Endothelial cell of umbilical vein (primary cell): ENCODE results near the gene C17orf113. TPM values are rescaled to one million over a fixed set of nuclear protein-coding genes. Genes with fewer than 3 reads are reported as not detected.

Source experiments
- BruUV-seq: library from RNA; stranded (reverse); fragments of 400-500 nt; replicated peaks from 2 replicates; lab custom pipeline; 2021; lab: Mats Ljungman, UMichigan
- CTCF ChIA-PET: fragments of 300-600, 350-600 bp; sonication (Branson Sonifier 250); formaldehyde crosslinking; loops from one replicate; lab custom pipeline; 2021; ENCODE audit warnings: antibody characterized with exemption, inconsistent platforms; lab: Charles Lee
- POLR2A ChIA-PET: fragments of 300-600, 350-600 bp; sonication (Branson Sonifier 250); formaldehyde crosslinking; loops from one replicate; lab custom pipeline; 2021; ENCODE audit warnings: antibody characterized with exemption, inconsistent platforms; lab: Charles Lee
- DNase-seq: peaks from one replicate; pipeline ENCODE4 v3.0.0-alpha.2; 2011; ENCODE audit warnings: low read depth, low spot score
- FAIRE-seq: peaks from 2 replicates; lab custom pipeline; 2011; peaks lifted over from hg19 to GRCh38; lab: Jason Lieb, UNC
- H2AFZ ChIP-seq: 2 replicates; pipeline ENCODE4 v1.6.0; 2012; ENCODE audit warnings: low read depth, low read length, control low read depth, inconsistent platforms
- H3K27ac ChIP-seq: 2 replicates; pipeline ENCODE4 v1.5.1; 2011; ENCODE audit warnings: low read depth, mild to moderate bottlenecking, control low read depth, low read length, moderate library complexity; ENCODE audit not compliant: insufficient read depth
- H3K27me3 ChIP-seq, 2 experiments: 2 replicates each; pipeline versions ENCODE4 v1.6.0 to v1.6.1; 2011; ENCODE audit warnings: low read length in 2 of 2, mixed read lengths in 1 of 2; ENCODE audit not compliant: control insufficient read depth in 2 of 2, insufficient read depth in 2 of 2
- H3K36me3 ChIP-seq, 2 experiments: 2 replicates in 1 of 2; 3 replicates in 1 of 2; pipeline ENCODE4 v1.5.1; 2011; ENCODE audit warnings: low read length in 2 of 2, mild to moderate bottlenecking in 1 of 2, moderate library complexity in 1 of 2; ENCODE audit not compliant: control insufficient read depth in 2 of 2, insufficient read depth in 2 of 2; ENCODE audit errors: extremely low read depth in 1 of 2
- H3K4me1 ChIP-seq: 3 replicates; pipeline ENCODE4 v1.5.1; 2011; ENCODE audit warnings: mild to moderate bottlenecking, low read length; ENCODE audit not compliant: control insufficient read depth, insufficient read depth; ENCODE audit errors: extremely low read depth
- H3K4me2 ChIP-seq: 2 replicates; pipeline ENCODE4 v1.6.1; 2011; ENCODE audit warnings: low read length, control low read depth, mixed read lengths; ENCODE audit not compliant: insufficient read depth
- H3K4me3 ChIP-seq, 3 experiments: fragments of 200-600 bp in 1 of 3; sonication (generic), shearing (Covaris generic) in 1 of 3; replicated peaks in 1 of 3; 2 replicates each; pipeline ENCODE4 v1.5.1; 2011 to 2016; ENCODE audit warnings: control low read depth in 3 of 3, low read length in 3 of 3, mild to moderate bottlenecking in 2 of 3, inconsistent platforms in 1 of 3, low read depth in 1 of 3, moderate library complexity in 1 of 3; ENCODE audit not compliant: insufficient read depth in 1 of 3
- H3K79me2 ChIP-seq: 2 replicates; pipeline ENCODE4 v1.6.0; 2012; ENCODE audit warnings: low read length, inconsistent platforms; ENCODE audit not compliant: control insufficient read depth, insufficient read depth
- H3K9ac ChIP-seq: replicated peaks from 2 replicates; pipeline ENCODE3; 2011; ENCODE audit warnings: low read length, control low read depth; ENCODE audit not compliant: insufficient read depth; ENCODE audit errors: extremely low read depth
- H3K9me1 ChIP-seq: replicated peaks from 3 replicates; pipeline ENCODE4 v1.6.0; 2011; ENCODE audit warnings: mild to moderate bottlenecking, low read length; ENCODE audit not compliant: control insufficient read depth, insufficient read depth; ENCODE audit errors: extremely low read depth
- H3K9me3 ChIP-seq: replicated peaks from 2 replicates; pipeline ENCODE4 v1.5.1; 2012; ENCODE audit warnings: low read length, inconsistent platforms; ENCODE audit not compliant: control insufficient read depth, insufficient read depth
- H4K20me1 ChIP-seq: replicated peaks from 2 replicates; pipeline ENCODE3; 2011; ENCODE audit warnings: mild to moderate bottlenecking, low read length; ENCODE audit not compliant: control insufficient read depth, insufficient read depth; ENCODE audit errors: extremely low read depth
- CTCF ChIP-seq, 2 donors: IDR thresholded peaks; 1 replicate in 1 of 2; 2 replicates in 1 of 2; pipeline ENCODE4 v1.5.1; 2011; ENCODE audit warnings: low read length in 2 of 2, mild to moderate bottlenecking in 2 of 2, moderate library complexity in 2 of 2, control low read depth in 1 of 2, inconsistent platforms in 1 of 2, low read depth in 1 of 2; ENCODE audit not compliant: insufficient read depth in 1 of 2; ENCODE audit errors: extremely low read depth in 1 of 2
- EZH2 ChIP-seq: IDR thresholded peaks from 2 replicates; pipeline ENCODE4 v1.6.1; 2012; ENCODE audit warnings: borderline replicate concordance, low read depth, mild to moderate bottlenecking, moderate library complexity, low read length, inconsistent platforms; ENCODE audit not compliant: severe bottlenecking
- FOS ChIP-seq: IDR thresholded peaks from 2 replicates; pipeline ENCODE4 v1.6.1; 2011; ENCODE audit warnings: mild to moderate bottlenecking, low read length, moderate library complexity, borderline replicate concordance; ENCODE audit not compliant: insufficient read depth
- GATA2 ChIP-seq: IDR thresholded peaks from 2 replicates; pipeline ENCODE4 v1.7.0; 2011; ENCODE audit warnings: low read depth, mild to moderate bottlenecking, moderate library complexity, mixed read lengths, low read length; ENCODE audit not compliant: insufficient read length, insufficient read depth
- JUN ChIP-seq: IDR thresholded peaks from 2 replicates; pipeline ENCODE4 v1.6.1; 2011; ENCODE audit warnings: borderline replicate concordance, low read depth; ENCODE audit not compliant: insufficient read length, insufficient read depth
- MYC ChIP-seq: IDR thresholded peaks from one replicate; pipeline ENCODE4 v1.6.1; 2011; ENCODE audit warnings: mild to moderate bottlenecking, low read depth, low read length
- POLR2A ChIP-seq: IDR thresholded peaks from 2 replicates; pipeline ENCODE4 v1.6.1; 2012; ENCODE audit warnings: low read depth, mild to moderate bottlenecking, control low read depth, low read length
- POLR2AphosphoS5 ChIP-seq: IDR thresholded peaks from 2 replicates; pipeline ENCODE4 v1.6.1; 2012; ENCODE audit warnings: low read depth, mild to moderate bottlenecking, control low read depth, low read length, moderate library complexity; ENCODE audit not compliant: insufficient read depth
- dilution Hi-C: fragments of 300-500 bp; cut with MboI; formaldehyde crosslinking; loops from one replicate; pipeline ENCODE4 v1.15.0; 2019; ENCODE audit warnings: low sequenced_read_pairs; ENCODE audit not compliant: extremely low pct_ligation_motif_present
- intact Hi-C: fragments of 100-400 bp; cut with micrococcal nuclease; formaldehyde crosslinking; loops from one replicate; pipeline ENCODE4 v1.10.0; 2022
- polyA plus RNA-seq, 4 experiments: library from polyadenylated mRNA; depleted of rRNA in 3 of 4; stranded (reverse) in 3 of 4; unstranded in 1 of 4; fragments of >200 nt; gene quantifications; 2 replicates each; pipeline versions ENCODE4 v1.2.1 to v1.2.3, GENCODE V29; 2011 to 2012; ENCODE audit warnings: missing spikeins in 1 of 4
- total RNA-seq: library from RNA; stranded (reverse); gene quantifications from 2 replicates; pipeline ENCODE4 v1.2.3, GENCODE V29; 2021
- TF ChIP-seq, protein P1 (sequence below): IDR thresholded peaks from 2 replicates; pipeline ENCODE4 v1.6.1; 2011; ENCODE audit not compliant: insufficient read depth, insufficient read length

The C17orf113 gene
- total and polyA plus RNA-seq, 2 donors (not counting 3 experiments of a cell fraction or from before 2014, with no cell fraction given), result 0.20 to 0.30 TPM

- ChIA-PET CTCF (interaction anchor here (0.9 to 3.2 kb wide), 6 partner anchors 14 to 98 kb away, joined by 3 to 13 read pairs (median 6); partner anchors contain the start of gene NKIRAS2), POLR2A (no interaction called here)
- peak overlapping the region; percentile 26 for H3K4me2 ChIP-seq
- H3K27ac ChIP-seq, result peak overlapping the region; percentile 4
- H3K9me3 ChIP-seq, result no peaks in the 10 kb centered on the region
- FAIRE-seq (peak; percentile 69), DNase-seq (peak; percentile 17)
- no peaks in the 10 kb centered on the region for H3K27me3 ChIP-seq
- H3K36me3 ChIP-seq, result peaks cover 11 to 20% of the 10 kb centered on the region in 2 experiments
- dilution Hi-C loops, result no loop called here
- peaks cover 16% of the 10 kb centered on the region for H3K4me1 ChIP-seq
- H3K9ac ChIP-seq, result no peak overlapping the region
- no peak overlapping the region for H2AFZ ChIP-seq
- H3K79me2 ChIP-seq, result peaks cover 71% of the 10 kb centered on the region
- H3K4me3 ChIP-seq, result no peak overlapping the region
- peaks cover 11% of the 10 kb centered on the region for H4K20me1 ChIP-seq
- no peaks in the 10 kb centered on the region for H3K9me1 ChIP-seq
- intact Hi-C loops, result no loop called here
- TF ChIP-seq EZH2 (no peak), FOS (peak; percentile 8)
- BruUV-seq, result no TSS peak
Measured at GRCh38 chr17:42002792-42003301, 47.6 kb downstream of the C17orf113 start.

- dilution Hi-C loops, result no loop called here
- CTCF ChIA-PET, result interaction anchor here (0.9 to 3.2 kb wide), 6 partner anchors 14 to 99 kb away, joined by 3 to 13 read pairs (median 6); partner anchors contain the start of gene NKIRAS2
- Histone ChIP-seq H3K9me3 (no peaks in the 10 kb centered on the region), H3K9me1 (no peaks in the 10 kb centered on the region), H3K27me3 (no peaks in the 10 kb centered on the region), H3K4me3 (no peak overlapping the region), H3K4me2 (peak overlapping the region; percentile 1), H3K9ac (no peak overlapping the region), H3K4me1 (peaks cover 16% of the 10 kb centered on the region), H2AFZ (no peak overlapping the region), H3K36me3 (peaks cover 11 to 25% of the 10 kb centered on the region in 2 experiments), H3K27ac (peak overlapping the region; percentile 4), H4K20me1 (peaks cover 11% of the 10 kb centered on the region), H3K79me2 (peaks cover 66% of the 10 kb centered on the region)
- TF ChIP-seq JUN (no peak), POLR2AphosphoS5 (no peak), CTCF (IDR thresholded peaks at IDR 0.05; ENCODE audit: extremely low read depth in 1 of 2, insufficient read depth in 1 of 2, low read depth in 1 of 2, low read length in 2 of 2) (no peak), MYC (no peak), POLR2A (no peak), GATA2 (no peak), FOS (no peak), EZH2 (no peak)
- TF ChIP-seq, protein P1, sequence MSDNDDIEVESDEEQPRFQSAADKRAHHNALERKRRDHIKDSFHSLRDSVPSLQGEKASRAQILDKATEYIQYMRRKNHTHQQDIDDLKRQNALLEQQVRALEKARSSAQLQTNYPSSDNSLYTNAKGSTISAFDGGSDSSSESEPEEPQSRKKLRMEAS, result no peak
- POLR2A ChIA-PET, result no interaction called here
- FAIRE-seq (no peak), DNase-seq (no peak)
- no TSS peak for BruUV-seq
- intact Hi-C loops, result no loop called here
Measured at GRCh38 chr17:42002175-42002791, 48.1 kb downstream of the C17orf113 start.
